Measurements from ENCODE around the gene PHLPP1.

Gene PHLPP1

DNA sequence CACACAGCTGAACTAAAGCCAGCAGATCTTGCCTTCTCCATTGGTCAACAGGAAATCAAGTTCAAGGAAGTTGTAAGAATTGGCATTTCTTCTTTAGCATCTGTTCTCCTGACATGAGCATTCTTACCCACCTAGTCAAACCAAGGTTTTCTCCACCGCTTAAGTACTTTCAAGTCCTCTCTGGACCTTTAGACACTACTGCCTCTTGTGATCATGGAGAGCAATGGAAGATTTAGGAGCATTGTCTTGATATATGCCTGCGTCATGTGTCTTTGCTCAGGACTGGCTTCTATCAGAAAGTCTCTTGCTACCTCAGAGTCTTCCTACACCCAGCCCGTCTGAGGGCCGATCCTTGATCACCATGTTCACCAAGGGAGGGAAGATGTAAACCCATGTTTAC lies 262.2 kb downstream of the PHLPP1 start:
- Histone ChIP-seq H3K79me2 (ENCODE audit: low read length) (no peaks in the 10 kb centered on the region), H4K20me1 (ENCODE audit: insufficient read depth, low read length) (no peaks in the 10 kb centered on the region), H3K4me2 (ENCODE audit: low read length) (no peak overlapping the region), H3K4me3 (ENCODE audit: low read length) (no peak overlapping the region), H3K9me3 (ENCODE audit: insufficient read depth, low read length) (no peaks in the 10 kb centered on the region), H3K27me3 (ENCODE audit: low read depth, low read length) (no peaks in the 10 kb centered on the region), H3K36me3 (replicated peaks; ENCODE audit: low read depth, low read length) (no peaks in the 10 kb centered on the region), H2AFZ (ENCODE audit: low read depth, low read length) (no peak overlapping the region), H3K9ac (ENCODE audit: low read length) (no peak overlapping the region), H3K4me1 (ENCODE audit: low read length) (peaks cover 4% of the 10 kb centered on the region), H3K27ac (ENCODE audit: low read length) (no peak overlapping the region)
- TF ChIP-seq EZH2phosphoT487 (IDR thresholded peaks at IDR 0.05; ENCODE audit: low read depth): no peak
- TF ChIP-seq, protein P1, sequence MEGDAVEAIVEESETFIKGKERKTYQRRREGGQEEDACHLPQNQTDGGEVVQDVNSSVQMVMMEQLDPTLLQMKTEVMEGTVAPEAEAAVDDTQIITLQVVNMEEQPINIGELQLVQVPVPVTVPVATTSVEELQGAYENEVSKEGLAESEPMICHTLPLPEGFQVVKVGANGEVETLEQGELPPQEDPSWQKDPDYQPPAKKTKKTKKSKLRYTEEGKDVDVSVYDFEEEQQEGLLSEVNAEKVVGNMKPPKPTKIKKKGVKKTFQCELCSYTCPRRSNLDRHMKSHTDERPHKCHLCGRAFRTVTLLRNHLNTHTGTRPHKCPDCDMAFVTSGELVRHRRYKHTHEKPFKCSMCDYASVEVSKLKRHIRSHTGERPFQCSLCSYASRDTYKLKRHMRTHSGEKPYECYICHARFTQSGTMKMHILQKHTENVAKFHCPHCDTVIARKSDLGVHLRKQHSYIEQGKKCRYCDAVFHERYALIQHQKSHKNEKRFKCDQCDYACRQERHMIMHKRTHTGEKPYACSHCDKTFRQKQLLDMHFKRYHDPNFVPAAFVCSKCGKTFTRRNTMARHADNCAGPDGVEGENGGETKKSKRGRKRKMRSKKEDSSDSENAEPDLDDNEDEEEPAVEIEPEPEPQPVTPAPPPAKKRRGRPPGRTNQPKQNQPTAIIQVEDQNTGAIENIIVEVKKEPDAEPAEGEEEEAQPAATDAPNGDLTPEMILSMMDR (IDR thresholded peaks at IDR 0.05; ENCODE audit: low read depth, low read length): no peak

DNA sequence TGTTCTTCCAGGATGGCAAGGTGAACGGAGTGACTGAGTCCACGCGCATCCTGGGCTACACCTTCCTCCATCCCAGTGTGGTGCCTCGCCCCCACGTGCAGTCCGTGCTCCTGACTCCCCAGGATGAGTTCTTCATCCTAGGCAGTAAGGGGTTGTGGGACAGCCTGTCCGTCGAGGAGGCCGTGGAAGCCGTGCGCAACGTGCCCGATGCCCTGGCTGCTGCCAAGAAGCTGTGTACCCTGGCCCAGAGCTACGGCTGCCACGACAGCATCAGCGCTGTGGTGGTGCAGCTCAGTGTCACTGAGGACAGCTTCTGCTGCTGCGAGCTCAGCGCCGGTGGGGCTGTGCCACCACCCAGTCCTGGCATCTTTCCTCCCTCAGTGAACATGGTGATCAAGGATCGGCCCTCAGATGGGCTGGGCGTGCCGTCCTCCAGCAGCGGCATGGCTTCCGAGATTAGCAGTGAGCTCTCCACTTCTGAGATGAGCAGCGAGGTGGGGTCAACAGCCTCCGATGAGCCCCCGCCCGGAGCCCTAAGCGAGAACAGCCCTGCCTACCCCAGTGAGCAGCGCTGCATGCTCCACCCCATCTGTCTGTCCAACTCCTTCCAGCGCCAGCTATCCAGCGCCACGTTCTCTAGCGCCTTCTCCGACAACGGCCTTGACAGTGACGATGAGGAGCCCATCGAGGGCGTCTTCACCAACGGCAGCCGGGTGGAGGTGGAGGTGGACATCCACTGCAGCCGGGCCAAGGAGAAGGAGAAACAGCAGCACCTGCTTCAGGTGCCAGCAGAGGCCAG lies 263.1 kb downstream of the PHLPP1 start:
- H3K4me3 ChIP-seq (ENCODE audit: low read length): no peak overlapping the region
- no peak overlapping the region for H3K9ac ChIP-seq (ENCODE audit: low read length)
- H3K9me3 ChIP-seq (ENCODE audit: insufficient read depth, low read length): no peaks in the 10 kb centered on the region
- no peaks in the 10 kb centered on the region for H3K27me3 ChIP-seq (ENCODE audit: low read depth, low read length)
- H3K4me1 ChIP-seq (ENCODE audit: low read length): peaks cover 5% of the 10 kb centered on the region
- TF ChIP-seq EZH2phosphoT487 (IDR thresholded peaks at IDR 0.05; ENCODE audit: low read depth): no peak
- TF ChIP-seq, protein P1 (IDR thresholded peaks at IDR 0.05; ENCODE audit: low read depth, low read length): no peak
- no peaks in the 10 kb centered on the region for H3K79me2 ChIP-seq (ENCODE audit: low read length)
- H4K20me1 ChIP-seq (ENCODE audit: insufficient read depth, low read length): no peaks in the 10 kb centered on the region
- H3K27ac ChIP-seq (ENCODE audit: low read length): no peak overlapping the region
- no peaks in the 10 kb centered on the region for H3K36me3 ChIP-seq (replicated peaks; ENCODE audit: low read depth, low read length)
- H3K4me2 ChIP-seq (ENCODE audit: low read length): no peak overlapping the region
- H2AFZ ChIP-seq (ENCODE audit: low read depth, low read length): no peak overlapping the region

DNA sequence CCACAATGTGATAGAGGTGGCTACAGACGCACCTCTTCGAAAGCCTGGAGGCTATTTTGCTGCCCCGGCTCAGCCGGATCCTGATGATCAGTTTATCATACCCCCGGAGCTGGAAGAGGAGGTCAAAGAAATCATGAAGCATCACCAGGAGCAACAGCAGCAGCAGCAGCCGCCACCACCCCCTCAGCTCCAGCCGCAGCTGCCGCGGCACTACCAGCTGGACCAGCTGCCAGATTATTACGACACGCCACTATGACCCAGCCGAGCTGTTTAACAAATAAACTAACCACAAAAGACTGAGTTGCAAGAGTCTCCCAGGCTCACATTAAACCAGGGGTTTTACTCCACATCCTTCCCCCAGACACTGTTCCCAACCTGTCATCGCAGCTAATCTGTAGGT lies 263.8 kb downstream of the PHLPP1 start:
- Histone ChIP-seq H3K27ac (ENCODE audit: low read length) (no peak overlapping the region), H3K4me2 (ENCODE audit: low read length) (no peak overlapping the region), H3K9me3 (ENCODE audit: insufficient read depth, low read length) (no peaks in the 10 kb centered on the region), H3K4me3 (ENCODE audit: low read length) (no peak overlapping the region), H4K20me1 (ENCODE audit: insufficient read depth, low read length) (no peaks in the 10 kb centered on the region), H3K4me1 (ENCODE audit: low read length) (peaks cover 5% of the 10 kb centered on the region), H3K9ac (ENCODE audit: low read length) (no peak overlapping the region), H3K27me3 (ENCODE audit: low read depth, low read length) (no peaks in the 10 kb centered on the region), H2AFZ (ENCODE audit: low read depth, low read length) (no peak overlapping the region), H3K79me2 (ENCODE audit: low read length) (no peaks in the 10 kb centered on the region), H3K36me3 (replicated peaks; ENCODE audit: low read depth, low read length) (no peaks in the 10 kb centered on the region)
- no peak for TF ChIP-seq EZH2phosphoT487 (IDR thresholded peaks at IDR 0.05; ENCODE audit: low read depth)
- TF ChIP-seq, protein P1 (IDR thresholded peaks at IDR 0.05; ENCODE audit: low read depth, low read length): no peak

DNA sequence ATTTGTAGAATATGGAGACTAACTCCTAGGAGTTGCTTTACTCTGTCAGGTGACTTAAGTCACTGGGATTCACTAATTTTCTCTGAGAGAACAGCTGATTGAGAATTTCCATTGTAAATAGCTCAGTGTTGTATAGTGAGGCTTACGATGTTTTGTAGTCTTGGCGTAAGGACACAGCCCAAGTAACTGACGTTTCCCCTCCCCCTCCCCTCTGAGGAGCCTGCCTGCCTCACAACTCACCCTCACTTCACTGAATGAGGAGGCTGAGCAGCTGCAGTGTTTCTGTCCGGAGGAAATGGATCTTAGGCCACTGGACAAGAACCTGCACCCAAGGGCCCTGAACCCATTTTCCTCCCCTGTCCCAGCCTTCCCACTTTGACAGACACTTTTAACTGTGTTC lies 264.6 kb downstream of the PHLPP1 start:
- Histone ChIP-seq H4K20me1 (ENCODE audit: insufficient read depth, low read length) (no peaks in the 10 kb centered on the region), H3K9ac (ENCODE audit: low read length) (no peak overlapping the region), H3K9me3 (ENCODE audit: insufficient read depth, low read length) (no peaks in the 10 kb centered on the region), H3K27ac (ENCODE audit: low read length) (no peak overlapping the region), H3K4me3 (ENCODE audit: low read length) (no peak overlapping the region), H3K27me3 (ENCODE audit: low read depth, low read length) (no peaks in the 10 kb centered on the region), H3K4me2 (ENCODE audit: low read length) (no peak overlapping the region), H3K4me1 (ENCODE audit: low read length) (peaks cover 5% of the 10 kb centered on the region), H3K36me3 (replicated peaks; ENCODE audit: low read depth, low read length) (no peaks in the 10 kb centered on the region), H2AFZ (ENCODE audit: low read depth, low read length) (no peak overlapping the region), H3K79me2 (ENCODE audit: low read length) (no peaks in the 10 kb centered on the region)
- no peak for TF ChIP-seq EZH2phosphoT487 (IDR thresholded peaks at IDR 0.05; ENCODE audit: low read depth)
- TF ChIP-seq, protein P1 (IDR thresholded peaks at IDR 0.05; ENCODE audit: low read depth, low read length): no peak
